LNCAP (cell line): ENCODE data around the gene KNDC1.

ENCODE experiments used
- CTCF ChIP-seq: fragments of 450-650 bp; IDR thresholded peaks from 2 replicates; pipeline ENCODE4 v1.5.1; 2017; ENCODE audit warnings: mild to moderate bottlenecking

Gene KNDC1

DNA sequence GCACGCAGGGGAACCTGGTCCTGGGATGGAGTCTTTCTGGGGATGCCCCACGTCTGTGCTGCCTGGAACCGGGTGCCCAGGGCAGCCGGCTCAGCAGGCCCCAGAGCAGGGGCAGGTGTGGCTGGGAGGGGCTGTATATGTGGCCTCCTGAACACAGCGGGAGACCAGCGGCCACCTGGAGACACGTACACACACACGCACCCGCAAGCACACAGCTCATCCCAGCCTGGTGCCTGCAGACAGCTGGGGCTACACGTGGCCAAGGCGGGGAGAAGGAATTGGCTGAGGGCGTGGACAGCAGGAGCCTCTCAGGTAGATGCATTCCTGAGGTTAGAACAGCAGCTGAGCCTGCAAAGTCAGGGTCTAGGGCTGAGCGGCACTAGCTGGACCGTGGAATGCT lies 102.7 kb downstream of the KNDC1 start:
- no peak for TF ChIP-seq CTCF

GRCh38 chr10:133263674-133264073 lies 103.7 kb downstream of the KNDC1 start:
- no peak for TF ChIP-seq CTCF

DNA sequence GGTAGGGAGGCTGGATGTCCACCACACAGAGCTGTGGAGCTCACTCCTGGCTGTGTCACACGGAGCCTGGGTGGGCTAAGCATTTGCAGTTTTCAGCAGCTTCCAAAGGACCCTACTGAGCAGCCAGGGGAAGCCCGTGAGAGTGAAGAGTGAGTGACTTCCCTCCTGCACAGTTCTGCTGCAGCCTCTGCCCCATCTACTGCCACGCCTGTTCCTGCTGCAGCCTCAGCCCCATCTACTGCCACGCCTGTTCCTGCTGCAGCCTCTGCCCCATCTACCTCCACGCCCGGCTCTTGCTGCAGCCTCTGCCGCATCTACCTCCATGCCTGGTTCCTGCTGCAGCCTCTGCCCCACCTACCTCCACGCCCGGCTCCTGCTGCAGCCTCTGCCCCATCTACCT lies 104.4 kb downstream of the KNDC1 start:
- no peak for TF ChIP-seq CTCF

- no peak for TF ChIP-seq CTCF
Measured at GRCh38 chr10:133266056-133266795, 106.2 kb downstream of the KNDC1 start.

DNA sequence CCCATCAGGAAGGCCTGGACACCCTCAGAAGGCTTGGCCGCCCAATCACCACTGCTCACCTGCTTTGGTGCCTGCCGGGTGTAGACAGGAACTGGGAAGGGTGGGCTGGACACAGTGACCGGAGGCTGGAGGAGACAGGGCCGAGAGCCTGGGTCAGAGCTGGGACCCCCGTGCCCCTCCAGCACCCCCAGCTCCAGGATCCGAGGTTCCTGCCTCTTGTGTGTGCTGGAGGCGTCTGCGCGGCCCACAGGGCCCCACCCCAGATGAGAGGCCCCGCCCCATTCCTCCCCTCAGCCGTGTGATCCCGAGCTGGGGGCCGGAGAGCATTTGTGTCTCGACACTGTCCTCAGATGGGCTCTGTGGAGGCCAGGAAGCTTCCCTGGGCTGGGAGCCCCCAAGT lies 107.3 kb downstream of the KNDC1 start:
- no peak for TF ChIP-seq CTCF

- no peak for TF ChIP-seq CTCF
Measured at GRCh38 chr10:133267829-133268228, 107.8 kb downstream of the KNDC1 start.

DNA sequence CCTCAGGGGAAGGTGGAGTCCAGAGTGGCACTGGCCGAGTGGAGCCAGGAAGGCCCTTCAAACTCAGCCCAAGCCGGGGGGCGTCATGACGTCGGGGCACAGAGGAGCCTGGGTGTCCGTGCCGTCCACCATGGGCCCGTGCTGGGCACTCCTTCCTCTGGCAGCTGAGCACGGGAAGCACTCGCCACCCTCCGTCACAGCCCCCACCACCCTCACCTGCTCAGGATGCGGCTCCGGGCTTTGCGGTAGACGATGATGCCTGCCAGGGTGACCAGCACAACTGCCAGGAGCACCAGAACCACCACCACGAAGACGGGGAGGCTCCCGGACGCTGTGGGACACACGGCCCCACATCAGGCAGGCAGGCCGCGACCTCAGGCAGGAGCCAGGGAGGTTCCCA lies 108.5 kb downstream of the KNDC1 start:
- TF ChIP-seq CTCF = no peak

DNA sequence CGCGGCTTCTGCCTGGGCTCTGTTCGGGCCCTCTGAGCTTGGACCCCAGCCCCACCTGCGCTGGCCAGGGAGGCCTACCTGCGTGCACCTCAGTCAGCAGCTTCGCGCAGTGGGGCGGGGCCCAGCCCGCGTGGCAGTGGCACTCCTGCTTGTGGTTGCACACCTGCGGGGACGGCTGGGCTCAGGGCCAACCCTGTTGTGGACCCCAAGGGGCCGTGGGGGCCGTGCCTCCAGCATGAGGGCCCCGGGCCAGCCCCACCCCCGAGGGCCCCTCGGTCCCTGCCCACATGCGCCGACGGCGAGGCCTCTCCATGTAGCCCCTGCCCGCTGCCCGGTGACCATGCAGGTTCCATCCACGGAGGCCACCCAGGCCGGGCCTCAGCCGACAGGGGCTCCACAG lies 109.3 kb downstream of the KNDC1 start:
- no peak for TF ChIP-seq CTCF
